CD4-positive, alpha-beta memory T cell (primary cell): ENCODE measurements around the gene HMGCLL1. TPM values are rescaled to one million over a fixed set of nuclear protein-coding genes. Genes with fewer than 3 reads are reported as not detected.

Source experiments
- CTCF ChIA-PET: fragments of 350-600 bp; sonication (Branson Sonifier 250); formaldehyde crosslinking; loops from one replicate; lab custom pipeline; 2021; ENCODE audit warnings: inconsistent platforms; ENCODE audit not compliant: partially characterized antibody; lab: Charles Lee
- POLR2A ChIA-PET: fragments of 350-600 bp; sonication (Branson Sonifier 250); formaldehyde crosslinking; loops from one replicate; lab custom pipeline; 2021; ENCODE audit not compliant: partially characterized antibody; lab: Charles Lee
- DNase-seq, 5 donors: peaks; one replicate each; pipeline versions ENCODE4 v3.0.0 to v3.0.0-alpha.2; 2020 to 2022; ENCODE audit warnings: mixed read lengths in 1 of 5
- H3K27ac ChIP-seq: one replicate; pipeline ENCODE4 v1.7.0; 2013; ENCODE audit warnings: low read depth, low read length
- H3K27me3 ChIP-seq: 2 replicates; pipeline ENCODE4 v1.7.0; 2013; ENCODE audit warnings: mild to moderate bottlenecking, low read length, moderate library complexity; ENCODE audit not compliant: insufficient read depth
- H3K36me3 ChIP-seq: 2 replicates; pipeline ENCODE4 v1.7.0; 2013; ENCODE audit warnings: mild to moderate bottlenecking, low read length, moderate library complexity; ENCODE audit not compliant: insufficient read depth
- H3K4me1 ChIP-seq: 2 replicates; pipeline ENCODE4 v1.7.0; 2013; ENCODE audit warnings: mild to moderate bottlenecking, low read length, moderate library complexity; ENCODE audit not compliant: insufficient read depth
- H3K4me3 ChIP-seq, 2 donors: one replicate each; pipeline ENCODE4 v1.7.0; 2013; ENCODE audit warnings: low read length in 2 of 2, mild to moderate bottlenecking in 1 of 2
- H3K9me3 ChIP-seq, 2 donors: one replicate each; pipeline ENCODE4 v1.7.0; 2013; ENCODE audit warnings: low read length in 2 of 2, control low read depth in 1 of 2; ENCODE audit not compliant: control insufficient read depth in 1 of 2
- H3K27ac Mint-ChIP-seq, 7 donors: one replicate each; pipeline ENCODE4 v1.8.0; 2020 to 2021; ENCODE audit warnings: mixed read lengths in 7 of 7, mild to moderate bottlenecking in 6 of 7, inconsistent platforms in 3 of 7, moderate library complexity in 3 of 7
- H3K27me3 Mint-ChIP-seq, 2 donors: one replicate each; pipeline ENCODE4 v1.8.0; 2020 to 2021; ENCODE audit warnings: mixed read lengths in 2 of 2
- H3K36me3 Mint-ChIP-seq, 2 donors: one replicate each; pipeline ENCODE4 v1.8.0; 2020 to 2021; ENCODE audit warnings: mixed read lengths in 2 of 2, inconsistent platforms in 1 of 2, mild to moderate bottlenecking in 1 of 2
- H3K4me1 Mint-ChIP-seq, 4 donors: one replicate each; pipeline ENCODE4 v1.8.0; 2020 to 2021; ENCODE audit warnings: mixed read lengths in 4 of 4, mild to moderate bottlenecking in 1 of 4
- H3K4me3 Mint-ChIP-seq, 8 donors: one replicate each; pipeline ENCODE4 v1.8.0; 2020 to 2021; ENCODE audit warnings: mixed read lengths in 8 of 8, mild to moderate bottlenecking in 7 of 8, moderate library complexity in 6 of 8, inconsistent platforms in 3 of 8
- H3K9me3 Mint-ChIP-seq, 8 donors: one replicate each; pipeline ENCODE4 v1.8.0; 2020 to 2021; ENCODE audit warnings: mixed read lengths in 8 of 8, mild to moderate bottlenecking in 5 of 8, inconsistent platforms in 3 of 8, moderate library complexity in 1 of 8
- intact Hi-C: fragments of 100-400 bp; cut with micrococcal nuclease; formaldehyde crosslinking; loops from one replicate; pipeline ENCODE4 v1.15.1; 2023
- polyA plus RNA-seq, 2 donors: library from polyadenylated mRNA; unstranded; fragments of 300-500 nt; fragmentation: Illumina TruSeq; gene quantifications; one replicate each; pipeline ENCODE4 v1.2.3, GENCODE V29; 2021
- total RNA-seq, 2 experiments: library from RNA; stranded (reverse); gene quantifications; one replicate each; pipeline ENCODE4 v1.2.3, GENCODE V29; 2021

The HMGCLL1 gene
- total and polyA plus RNA-seq, 4 experiments from 2014 or later: not detected

- no peak overlapping the region for H3K27ac Mint-ChIP-seq
- H3K4me1 Mint-ChIP-seq: no peaks in the 10 kb centered on the region
- POLR2A ChIA-PET: no interaction called here
- CTCF ChIA-PET: no interaction called here
- H3K27me3 Mint-ChIP-seq: no peaks in the 10 kb centered on the region
- Histone ChIP-seq H3K36me3 (no peaks in the 10 kb centered on the region), H3K4me1 (no peaks in the 10 kb centered on the region), H3K4me3 (no peak overlapping the region), H3K27me3 (no peaks in the 10 kb centered on the region), H3K9me3 (no peaks in the 10 kb centered on the region), H3K27ac (no peak overlapping the region)
- H3K9me3 Mint-ChIP-seq: peaks cover 0 to 11% (median 2%) of the 10 kb centered on the region in 8 donors
- no peak for DNase-seq
- intact Hi-C loops: no loop called here
- H3K4me3 Mint-ChIP-seq: no peak overlapping the region
- H3K36me3 Mint-ChIP-seq: no peaks in the 10 kb centered on the region
Observed at GRCh38 chr6:55511122-55511800, 67.7 kb downstream of the HMGCLL1 start.

GRCh38 chr6:55499591-55499990, 79.4 kb downstream of the HMGCLL1 start:
- Mint-ChIP-seq H3K9me3 (peaks cover 0 to 15% (median 4%) of the 10 kb centered on the region in 8 donors), H3K4me3 (no peak overlapping the region), H3K4me1 (no peaks in the 10 kb centered on the region), H3K27me3 (no peaks in the 10 kb centered on the region), H3K36me3 (no peaks in the 10 kb centered on the region), H3K27ac (no peak overlapping the region)
- no peaks in the 10 kb centered on the region for H3K4me1 ChIP-seq
- intact Hi-C loops: no loop called here
- no peak for DNase-seq
- H3K9me3 ChIP-seq: no peaks in the 10 kb centered on the region
- no peaks in the 10 kb centered on the region for H3K36me3 ChIP-seq
- ChIA-PET POLR2A (no interaction called here), CTCF (no interaction called here)
- H3K27me3 ChIP-seq: no peaks in the 10 kb centered on the region
- H3K4me3 ChIP-seq: no peak overlapping the region
- no peak overlapping the region for H3K27ac ChIP-seq

- no peaks in the 10 kb centered on the region for H3K27me3 ChIP-seq
- peaks cover 0 to 17% (median 4%) of the 10 kb centered on the region in 8 donors for H3K9me3 Mint-ChIP-seq
- H3K36me3 ChIP-seq: no peaks in the 10 kb centered on the region
- H3K36me3 Mint-ChIP-seq: no peaks in the 10 kb centered on the region
- no peak for DNase-seq
- intact Hi-C loops: no loop called here
- ChIA-PET CTCF (no interaction called here), POLR2A (no interaction called here)
- no peak overlapping the region for H3K4me3 ChIP-seq
- no peak overlapping the region for H3K4me3 Mint-ChIP-seq
- no peak overlapping the region for H3K27ac Mint-ChIP-seq
- no peaks in the 10 kb centered on the region for H3K9me3 ChIP-seq
- no peak overlapping the region for H3K27ac ChIP-seq
- H3K27me3 Mint-ChIP-seq: no peaks in the 10 kb centered on the region
- no peaks in the 10 kb centered on the region for H3K4me1 ChIP-seq
- no peaks in the 10 kb centered on the region for H3K4me1 Mint-ChIP-seq
Observed at GRCh38 chr6:55497694-55498093, 81.3 kb downstream of the HMGCLL1 start.

GRCh38 chr6:55496201-55496600, 82.8 kb downstream of the HMGCLL1 start:
- H3K4me3 Mint-ChIP-seq: no peak overlapping the region
- no peak overlapping the region for H3K27ac ChIP-seq
- H3K36me3 Mint-ChIP-seq: no peaks in the 10 kb centered on the region
- no peaks in the 10 kb centered on the region for H3K27me3 ChIP-seq
- no peaks in the 10 kb centered on the region for H3K4me1 ChIP-seq
- no peak overlapping the region for H3K4me3 ChIP-seq
- H3K36me3 ChIP-seq: no peaks in the 10 kb centered on the region
- no peaks in the 10 kb centered on the region for H3K27me3 Mint-ChIP-seq
- ChIA-PET CTCF (no interaction called here), POLR2A (no interaction called here)
- DNase-seq: no peak
- no peaks in the 10 kb centered on the region for H3K9me3 ChIP-seq
- H3K27ac Mint-ChIP-seq: no peak overlapping the region
- no peaks in the 10 kb centered on the region for H3K4me1 Mint-ChIP-seq
- intact Hi-C loops: no loop called here
- H3K9me3 Mint-ChIP-seq: peaks cover 0 to 17% (median 4%) of the 10 kb centered on the region in 8 donors

GRCh38 chr6:55495277-55495676, 83.7 kb downstream of the HMGCLL1 start:
- H3K4me3 Mint-ChIP-seq: no peak overlapping the region
- Histone ChIP-seq H3K36me3 (no peaks in the 10 kb centered on the region), H3K4me3 (no peak overlapping the region), H3K4me1 (no peaks in the 10 kb centered on the region), H3K27me3 (no peaks in the 10 kb centered on the region), H3K27ac (no peak overlapping the region), H3K9me3 (no peaks in the 10 kb centered on the region)
- H3K27me3 Mint-ChIP-seq: no peaks in the 10 kb centered on the region
- DNase-seq: no peak
- no peaks in the 10 kb centered on the region for H3K4me1 Mint-ChIP-seq
- intact Hi-C loops: no loop called here
- CTCF ChIA-PET: no interaction called here
- H3K27ac Mint-ChIP-seq: no peak overlapping the region
- no peaks in the 10 kb centered on the region for H3K36me3 Mint-ChIP-seq
- H3K9me3 Mint-ChIP-seq: peaks cover 0 to 15% (median 4%) of the 10 kb centered on the region in 8 donors
- POLR2A ChIA-PET: no interaction called here

GRCh38 chr6:55494411-55494810, 84.6 kb downstream of the HMGCLL1 start:
- Histone ChIP-seq H3K9me3 (no peaks in the 10 kb centered on the region), H3K4me3 (no peak overlapping the region), H3K27ac (no peak overlapping the region), H3K4me1 (no peaks in the 10 kb centered on the region), H3K27me3 (no peaks in the 10 kb centered on the region), H3K36me3 (no peaks in the 10 kb centered on the region)
- Mint-ChIP-seq H3K9me3 (peaks cover 0 to 15% (median 4%) of the 10 kb centered on the region in 8 donors), H3K4me3 (no peak overlapping the region), H3K36me3 (no peaks in the 10 kb centered on the region), H3K27ac (no peak overlapping the region), H3K4me1 (no peaks in the 10 kb centered on the region), H3K27me3 (no peaks in the 10 kb centered on the region)
- intact Hi-C loops: no loop called here
- DNase-seq: no peak
- CTCF ChIA-PET: no interaction called here
- POLR2A ChIA-PET: no interaction called here

- H3K4me1 ChIP-seq: no peaks in the 10 kb centered on the region
- H3K36me3 ChIP-seq: no peaks in the 10 kb centered on the region
- ChIA-PET POLR2A (no interaction called here), CTCF (no interaction called here)
- H3K27me3 ChIP-seq: no peaks in the 10 kb centered on the region
- no peak for DNase-seq
- no peaks in the 10 kb centered on the region for H3K9me3 ChIP-seq
- H3K27ac ChIP-seq: no peak overlapping the region
- Mint-ChIP-seq H3K36me3 (no peaks in the 10 kb centered on the region), H3K27me3 (no peaks in the 10 kb centered on the region), H3K4me3 (no peak overlapping the region), H3K27ac (no peak overlapping the region), H3K9me3 (peaks cover 2 to 17% (median 4%) of the 10 kb centered on the region in 8 donors), H3K4me1 (no peaks in the 10 kb centered on the region)
- intact Hi-C loops: no loop called here
- no peak overlapping the region for H3K4me3 ChIP-seq
Observed at GRCh38 chr6:55492259-55492658, 86.7 kb downstream of the HMGCLL1 start.
